Left renal cortex interstitium (tissue), 4 donors: ENCODE results near the gene WASL. TPM values are rescaled to one million over a fixed set of nuclear protein-coding genes. Genes with fewer than 3 reads are reported as not detected.
"Not testable (repeated sequence)": the region's sequence is repeated elsewhere in the genome, so short reads cannot be mapped to it uniquely, and the experiment has no call there.

ENCODE experiments used
- DNase-seq, 4 donors: peaks; one replicate each; pipeline ENCODE4 v3.0.0-alpha.2; 2013; ENCODE audit warnings: low read depth in 4 of 4, low spot score in 2 of 4, missing footprints in 1 of 4
- polyA plus RNA-seq, 4 donors: library from polyadenylated mRNA; unstranded; fragments of 120-200 nt; gene quantifications; one replicate each; pipeline ENCODE4 v1.2.1, GENCODE V29; 2013; ENCODE audit not compliant: insufficient read length in 4 of 4

Gene WASL
- polyA plus RNA-seq, result 10 to 100 TPM; 70.7 to 80.6 (median 78.2) TPM

GRCh38 chr7:123748734-123749536 is at the start of gene WASL:
WASL (minus strand) TSS chr7:123749003; CDS start chr7:123748734, 269 bp downstream.
- DNase-seq, result peak; percentile 85 to 92 (median 86)

- peak in 2 of 4 donors; percentile 13 to 62 for DNase-seq
Observed at GRCh38 chr7:123797673-123798531, 49.1 kb upstream of the WASL start.

- DNase-seq, result no peak
Observed at GRCh38 chr7:123796568-123796967, 47.8 kb upstream of the WASL start.

- DNase-seq, result no peak
Observed at GRCh38 chr7:123795917-123796316, 47.1 kb upstream of the WASL start.

- not testable (repeated sequence) for DNase-seq
Observed at GRCh38 chr7:123795116-123795515, 46.3 kb upstream of the WASL start.

GRCh38 chr7:123792547-123792946 is 43.7 kb upstream of the WASL start:
- DNase-seq, result no peak

GRCh38 chr7:123791001-123791400 is 42.2 kb upstream of the WASL start:
- DNase-seq, result no peak

GRCh38 chr7:123789817-123790216 is 41.0 kb upstream of the WASL start:
- no peak for DNase-seq

- DNase-seq, result no peak
Observed at GRCh38 chr7:123789206-123789784, 40.5 kb upstream of the WASL start.

- no peak for DNase-seq
Observed at GRCh38 chr7:123788584-123788983, 39.8 kb upstream of the WASL start.

- no peak for DNase-seq
Observed at GRCh38 chr7:123787220-123788007, 38.6 kb upstream of the WASL start.

- peak in 2 of 4 donors; percentile 20 to 66 for DNase-seq
Observed at GRCh38 chr7:123784263-123784662, 35.5 kb upstream of the WASL start.

GRCh38 chr7:123783820-123784219 is 35.0 kb upstream of the WASL start:
- DNase-seq, result no peak

GRCh38 chr7:123782071-123782798 is 33.4 kb upstream of the WASL start:
- no peak for DNase-seq

- not testable (repeated sequence) for DNase-seq
Observed at GRCh38 chr7:123780472-123780871, 31.7 kb upstream of the WASL start.

- no peak for DNase-seq
Observed at GRCh38 chr7:123774496-123774895, 25.7 kb upstream of the WASL start.

GRCh38 chr7:123773481-123773880 is 24.7 kb upstream of the WASL start:
- DNase-seq, result no peak

- no peak for DNase-seq
Observed at GRCh38 chr7:123772652-123773051, 23.8 kb upstream of the WASL start.

- no peak for DNase-seq
Observed at GRCh38 chr7:123771846-123772245, 23.0 kb upstream of the WASL start.

GRCh38 chr7:123771256-123771655 is 22.5 kb upstream of the WASL start:
- no peak for DNase-seq
